ENCODE measurements around the gene ZNF155. TPM values are rescaled to one million over a fixed set of nuclear protein-coding genes. Genes with fewer than 3 reads are reported as not detected.
A peak's percentile ranks its signal among the peaks of the same experiment; 100 is the strongest.

The ZNF155 gene
- total RNA-seq, 1 experiment from 2014 or later = 4.2 TPM

DNA sequence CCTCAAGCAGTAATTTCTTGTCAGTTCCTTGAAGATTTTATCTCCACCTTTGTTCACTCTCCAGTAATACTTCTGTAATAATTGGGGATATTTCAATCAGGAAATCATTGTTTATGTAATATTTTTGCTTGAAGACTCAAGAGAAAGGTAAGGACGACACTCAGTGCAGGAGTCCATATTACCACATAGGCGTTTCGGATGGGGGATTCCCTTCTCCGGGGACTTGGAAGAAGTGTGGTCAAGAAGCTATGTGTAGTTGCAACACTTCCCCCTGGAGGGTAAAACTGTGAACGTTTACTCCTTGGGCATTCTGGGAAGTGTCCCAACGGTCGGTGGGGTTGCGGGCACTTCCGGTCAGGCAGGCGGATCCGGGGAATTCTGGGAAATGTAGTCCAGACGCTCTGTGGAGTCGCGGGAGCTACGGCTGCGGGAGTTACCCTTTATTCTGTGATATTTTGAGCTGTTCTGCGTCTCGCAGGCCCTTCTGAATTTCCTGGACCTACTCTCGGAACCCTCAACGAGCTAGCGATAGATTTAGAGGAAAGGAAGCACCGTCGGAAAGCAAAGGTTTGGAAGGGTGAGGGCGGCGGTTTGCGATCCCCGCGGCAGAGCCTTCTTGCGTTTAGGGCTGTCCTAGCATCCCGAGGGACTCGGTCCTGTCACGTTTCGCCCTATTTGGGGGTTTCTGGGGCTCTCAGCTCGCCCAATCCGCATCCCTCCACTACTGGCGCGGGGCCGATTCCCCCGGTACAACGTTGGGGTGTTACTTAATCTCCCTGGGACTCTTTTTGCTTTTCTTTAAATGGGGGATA, 32.9 kb upstream of the ZNF155 start, which contains the start of gene ZNF221:
Gene ZNF221 (plus strand): TSS at position 395 of the 812 bp plus-strand sequence. CDS start 11,499 bp downstream, outside the sequence.
- no peaks in the 10 kb centered on the region for H3K4me1 Mint-ChIP-seq (ENCODE audit: insufficient read depth, unreplicated experiment)
- intact Hi-C loops (cut with micrococcal nuclease) = loop anchor here (1.0 kb wide), 2 partner anchors 16 to 51 kb away; partner anchors contain the start of genes ZNF230 and ZNF45
- peaks cover 11% of the 10 kb centered on the region for H3K27me3 Mint-ChIP-seq (ENCODE audit: insufficient read depth, unreplicated experiment)
- peaks cover 43% of the 10 kb centered on the region for H3K9me3 Mint-ChIP-seq (ENCODE audit: unreplicated experiment)
- TF ChIP-seq, protein P1, sequence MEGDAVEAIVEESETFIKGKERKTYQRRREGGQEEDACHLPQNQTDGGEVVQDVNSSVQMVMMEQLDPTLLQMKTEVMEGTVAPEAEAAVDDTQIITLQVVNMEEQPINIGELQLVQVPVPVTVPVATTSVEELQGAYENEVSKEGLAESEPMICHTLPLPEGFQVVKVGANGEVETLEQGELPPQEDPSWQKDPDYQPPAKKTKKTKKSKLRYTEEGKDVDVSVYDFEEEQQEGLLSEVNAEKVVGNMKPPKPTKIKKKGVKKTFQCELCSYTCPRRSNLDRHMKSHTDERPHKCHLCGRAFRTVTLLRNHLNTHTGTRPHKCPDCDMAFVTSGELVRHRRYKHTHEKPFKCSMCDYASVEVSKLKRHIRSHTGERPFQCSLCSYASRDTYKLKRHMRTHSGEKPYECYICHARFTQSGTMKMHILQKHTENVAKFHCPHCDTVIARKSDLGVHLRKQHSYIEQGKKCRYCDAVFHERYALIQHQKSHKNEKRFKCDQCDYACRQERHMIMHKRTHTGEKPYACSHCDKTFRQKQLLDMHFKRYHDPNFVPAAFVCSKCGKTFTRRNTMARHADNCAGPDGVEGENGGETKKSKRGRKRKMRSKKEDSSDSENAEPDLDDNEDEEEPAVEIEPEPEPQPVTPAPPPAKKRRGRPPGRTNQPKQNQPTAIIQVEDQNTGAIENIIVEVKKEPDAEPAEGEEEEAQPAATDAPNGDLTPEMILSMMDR (IDR thresholded peaks at IDR 0.05; ENCODE audit: unreplicated experiment) = no peak
- CTCF ChIA-PET = interaction anchor here (0.6 to 1.5 kb wide), 8 partner anchors 16 to 211 kb away, joined by 3 to 7 read pairs (median 3); partner anchors contain the start of gene ZNF45
- TSS peak; percentile 72 for BruUV-seq (replicated peaks)
- H3K27ac Mint-ChIP-seq (ENCODE audit: low read depth, unreplicated experiment) = peak within 1 kb of the TSS; percentile 91
- DNase-seq (ENCODE audit: unreplicated experiment) = peak; percentile 97
- peaks cover 12% of the 10 kb centered on the region for H3K36me3 Mint-ChIP-seq (ENCODE audit: insufficient read depth, unreplicated experiment)
- POLR2A ChIA-PET = interaction anchor here (0.9 to 2.5 kb wide), 11 partner anchors 12 to 549 kb away, joined by 3 to 32 read pairs (median 4); partner anchors contain the start of genes ZNF155, ZNF180, ZNF224 and ZNF226
- H3K4me3 Mint-ChIP-seq (ENCODE audit: unreplicated experiment) = peak within 1 kb of the TSS; percentile 96

DNA sequence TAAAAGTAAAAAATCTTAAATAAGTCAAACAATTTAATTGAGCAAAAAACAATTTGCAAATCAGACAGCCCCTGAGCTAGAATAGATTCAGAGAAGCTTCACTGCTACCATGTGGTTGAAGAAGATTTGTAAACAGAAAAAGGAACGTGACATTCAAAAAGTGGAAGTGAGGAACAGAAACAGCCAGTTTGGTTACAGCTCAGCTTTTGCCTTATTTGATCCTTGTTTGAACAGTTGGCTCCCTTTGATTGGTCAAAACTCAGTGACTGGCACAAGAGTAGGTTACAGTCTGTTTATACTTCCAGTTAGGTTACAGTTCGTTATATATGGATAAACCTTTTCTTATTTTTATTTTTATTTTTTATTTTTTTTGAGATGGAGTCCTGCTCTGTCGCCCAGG, 27.2 kb upstream of the ZNF155 start:
- Mint-ChIP-seq H3K36me3 (ENCODE audit: insufficient read depth, unreplicated experiment) (peaks cover 5% of the 10 kb centered on the region), H3K9me3 (ENCODE audit: unreplicated experiment) (peaks cover 17% of the 10 kb centered on the region), H3K4me3 (ENCODE audit: unreplicated experiment) (no peak overlapping the region), H3K27me3 (ENCODE audit: insufficient read depth, unreplicated experiment) (no peaks in the 10 kb centered on the region), H3K4me1 (ENCODE audit: insufficient read depth, unreplicated experiment) (no peaks in the 10 kb centered on the region), H3K27ac (ENCODE audit: low read depth, unreplicated experiment) (no peak overlapping the region)
- intact Hi-C loops (cut with micrococcal nuclease) = no loop called here
- ChIA-PET POLR2A (no interaction called here), CTCF (no interaction called here)
- TF ChIP-seq, protein P1 (IDR thresholded peaks at IDR 0.05; ENCODE audit: unreplicated experiment) = no peak
- BruUV-seq (replicated peaks) = no TSS peak
- DNase-seq (ENCODE audit: unreplicated experiment) = no peak

DNA sequence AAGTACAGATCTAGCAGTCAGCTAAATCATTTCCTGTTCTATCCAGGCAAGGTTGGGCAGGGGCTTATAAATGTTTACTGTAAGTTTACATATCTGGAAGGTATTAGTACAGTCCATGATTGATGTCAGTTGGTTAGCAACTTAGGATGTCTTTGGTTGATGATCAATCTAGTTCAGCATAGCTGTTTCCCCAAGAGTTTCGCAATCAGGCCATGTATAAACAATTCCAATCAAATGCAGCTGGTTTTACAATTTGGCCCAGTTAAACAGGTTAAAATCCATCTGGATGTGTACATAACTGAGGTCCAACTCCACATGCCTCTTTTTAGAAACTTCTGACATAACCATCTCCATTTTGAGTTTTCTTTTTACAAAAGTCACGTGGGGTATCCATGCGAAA, 26.1 kb upstream of the ZNF155 start:
- peaks cover 5% of the 10 kb centered on the region for H3K36me3 Mint-ChIP-seq (ENCODE audit: insufficient read depth, unreplicated experiment)
- no peaks in the 10 kb centered on the region for H3K27me3 Mint-ChIP-seq (ENCODE audit: insufficient read depth, unreplicated experiment)
- no peak overlapping the region for H3K4me3 Mint-ChIP-seq (ENCODE audit: unreplicated experiment)
- TF ChIP-seq, protein P1 (IDR thresholded peaks at IDR 0.05; ENCODE audit: unreplicated experiment) = no peak
- intact Hi-C loops (cut with micrococcal nuclease) = no loop called here
- H3K27ac Mint-ChIP-seq (ENCODE audit: low read depth, unreplicated experiment) = no peak overlapping the region
- DNase-seq (ENCODE audit: unreplicated experiment) = no peak
- no TSS peak for BruUV-seq (replicated peaks)
- ChIA-PET CTCF (no interaction called here), POLR2A (interaction anchor here (1.2 kb wide), 1 partner anchor 10 kb away, joined by 3 read pairs; no protein-coding TSS in a partner anchor)
- no peaks in the 10 kb centered on the region for H3K4me1 Mint-ChIP-seq (ENCODE audit: insufficient read depth, unreplicated experiment)
- H3K9me3 Mint-ChIP-seq (ENCODE audit: unreplicated experiment) = peaks cover 20% of the 10 kb centered on the region

DNA sequence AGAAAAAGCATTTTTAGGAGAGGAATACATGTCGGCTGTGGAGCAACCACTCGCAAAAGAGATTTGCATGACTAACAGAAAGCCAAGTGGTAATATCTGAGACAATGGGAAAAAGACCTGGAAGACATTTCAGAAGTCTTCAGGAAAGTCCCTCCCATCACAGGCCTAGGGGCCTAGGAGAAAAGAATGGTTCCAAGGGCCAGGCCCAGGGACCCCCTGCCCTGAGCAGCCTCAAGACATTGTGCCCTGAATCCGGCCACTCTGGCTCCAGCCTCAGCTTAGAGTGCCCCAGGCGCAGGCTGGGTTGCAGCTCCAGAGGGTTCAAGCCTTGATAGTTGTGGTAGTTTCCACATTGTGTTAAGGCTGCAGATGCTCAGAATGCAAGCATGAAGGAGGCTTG, 23.6 kb upstream of the ZNF155 start:
- Mint-ChIP-seq H3K9me3 (ENCODE audit: unreplicated experiment) (peaks cover 29% of the 10 kb centered on the region), H3K36me3 (ENCODE audit: insufficient read depth, unreplicated experiment) (peaks cover 6% of the 10 kb centered on the region), H3K27ac (ENCODE audit: low read depth, unreplicated experiment) (no peak overlapping the region), H3K4me1 (ENCODE audit: insufficient read depth, unreplicated experiment) (no peaks in the 10 kb centered on the region), H3K27me3 (ENCODE audit: insufficient read depth, unreplicated experiment) (no peaks in the 10 kb centered on the region), H3K4me3 (ENCODE audit: unreplicated experiment) (no peak overlapping the region)
- POLR2A ChIA-PET = no interaction called here
- no TSS peak for BruUV-seq (replicated peaks)
- CTCF ChIA-PET = interaction anchor here (0.7 kb wide), 1 partner anchor 11 kb away, joined by 3 read pairs; no protein-coding TSS in a partner anchor
- TF ChIP-seq, protein P1 (IDR thresholded peaks at IDR 0.05; ENCODE audit: unreplicated experiment) = no peak
- intact Hi-C loops (cut with micrococcal nuclease) = no loop called here
- no peak for DNase-seq (ENCODE audit: unreplicated experiment)

Measured in MCF 10A (cell line).